Glomerular endothelial cell (primary cell): Measurements from ENCODE around the gene VIL1. TPM values are rescaled to one million over a fixed set of nuclear protein-coding genes. Genes with fewer than 3 reads are reported as not detected.

Experiments used
- DNase-seq: peaks from one replicate; pipeline ENCODE4 v3.0.0-alpha.2; 2011; ENCODE audit warnings: low read depth, low spot score; ENCODE audit errors: extremely low read depth
- total RNA-seq: library from RNA; depleted of rRNA; stranded (reverse); fragments of >200 nt; gene quantifications from 2 replicates; pipeline ENCODE4 v1.2.3, GENCODE V29; 2015

The VIL1 gene
- total RNA-seq, 1 donor from 2014 or later = not detected

- DNase-seq = no peak
These were observed 16.4 kb downstream of the VIL1 start for GRCh38 chr2:218435003-218435982.

GRCh38 chr2:218436992-218437391 lies 18.1 kb downstream of the VIL1 start:
- no peak for DNase-seq

- no peak for DNase-seq
These were observed 19.0 kb downstream of the VIL1 start for GRCh38 chr2:218437969-218438368.

GRCh38 chr2:218438596-218438995 lies 19.7 kb downstream of the VIL1 start:
- no peak for DNase-seq

GRCh38 chr2:218444692-218445357 lies 25.9 kb downstream of the VIL1 start:
- DNase-seq = no peak

GRCh38 chr2:218445602-218446001 lies 26.7 kb downstream of the VIL1 start:
- no peak for DNase-seq

GRCh38 chr2:218446547-218446946 lies 27.6 kb downstream of the VIL1 start:
- no peak for DNase-seq

- DNase-seq = no peak
These were observed 28.1 kb downstream of the VIL1 start for GRCh38 chr2:218447072-218447471.

GRCh38 chr2:218448934-218449333 lies 30.0 kb downstream of the VIL1 start:
- peak; percentile 10 for DNase-seq

- DNase-seq = no peak
These were observed 33.2 kb downstream of the VIL1 start for GRCh38 chr2:218452079-218452478.

GRCh38 chr2:218456849-218457248 lies 37.9 kb downstream of the VIL1 start:
- no peak for DNase-seq

GRCh38 chr2:218458598-218458997 lies 39.7 kb downstream of the VIL1 start:
- no peak for DNase-seq

- DNase-seq = peak; percentile 9
These were observed 47.2 kb downstream of the VIL1 start for GRCh38 chr2:218465987-218466633.

- no peak for DNase-seq
These were observed 51.5 kb downstream of the VIL1 start for GRCh38 chr2:218470448-218470847.

- DNase-seq = no peak
These were observed 52.1 kb downstream of the VIL1 start for GRCh38 chr2:218471036-218471435.

GRCh38 chr2:218471982-218472381 lies 53.1 kb downstream of the VIL1 start:
- DNase-seq = no peak

GRCh38 chr2:218472988-218473387 lies 54.1 kb downstream of the VIL1 start:
- DNase-seq = no peak

GRCh38 chr2:218474527-218474926 lies 55.6 kb downstream of the VIL1 start:
- no peak for DNase-seq

- no peak for DNase-seq
These were observed 57.8 kb downstream of the VIL1 start for GRCh38 chr2:218476676-218477075.

- DNase-seq = no peak
These were observed 58.3 kb downstream of the VIL1 start for GRCh38 chr2:218477247-218477646.

GRCh38 chr2:218478544-218478943 lies 59.6 kb downstream of the VIL1 start:
- no peak for DNase-seq
